ENCODE measurements around the gene KDM2A. TPM values are rescaled to one million over a fixed set of nuclear protein-coding genes. Genes with fewer than 3 reads are reported as not detected.

The KDM2A gene
- total and polyA plus RNA-seq, 2 donors (not counting 1 experiment from before 2014, with no cell fraction given), result 132 to 229 TPM

GRCh38 chr11:67083786-67084366, 35.2 kb upstream of the KDM2A start:
- Histone ChIP-seq H3K36me3 (replicated peaks in 1 of 2; ENCODE audit: control extremely low read depth in 1 of 2, control insufficient read depth in 1 of 2, extremely low read depth in 1 of 2, insufficient read depth in 2 of 2, low read length in 1 of 2) (no peaks in the 10 kb centered on the region), H3K4me1 (ENCODE audit: control insufficient read depth in 2 of 2, insufficient read depth in 2 of 2, low read length in 2 of 2) (peaks cover 11 to 12% of the 10 kb centered on the region in 2 donors), H3K4me2 (replicated peaks; ENCODE audit: low read depth, low read length, poor library complexity, severe bottlenecking) (no peak overlapping the region), H3K27ac (ENCODE audit: low read length in 2 of 2) (no peak overlapping the region), H3K9ac (ENCODE audit: low read length) (no peak overlapping the region), H3K27me3 (replicated peaks in 1 of 4; ENCODE audit: control extremely low read depth in 1 of 4, control insufficient read depth in 3 of 4, insufficient read depth in 4 of 4, low read length in 3 of 4) (peaks cover 0 to 6% (median 0%) of the 10 kb centered on the region in 4 experiments), H3K79me2 (ENCODE audit: control insufficient read depth, insufficient read depth, low read length) (no peaks in the 10 kb centered on the region), H4K20me1 (ENCODE audit: control insufficient read depth, insufficient read depth, low read length, poor library complexity, severe bottlenecking) (no peaks in the 10 kb centered on the region), H2AFZ (ENCODE audit: insufficient read depth, low read depth, low read length, poor library complexity, severe bottlenecking) (no peak overlapping the region), H3K9me3 (ENCODE audit: control extremely low read depth in 1 of 3, control insufficient read depth in 2 of 3, insufficient read depth in 1 of 3, low read length in 2 of 3) (no peaks in the 10 kb centered on the region), H3K4me3 (ENCODE audit: control extremely low read depth in 1 of 5, extremely low read depth in 1 of 5, insufficient read depth in 1 of 5, low read depth in 2 of 5, low read length in 4 of 5) (no peak overlapping the region)
- POLR2A ChIA-PET, result no interaction called here
- Mint-ChIP-seq H3K9me3 (ENCODE audit: insufficient read depth) (no peaks in the 10 kb centered on the region), H3K4me1 (peaks cover 13% of the 10 kb centered on the region), H3K27ac (no peak overlapping the region), H3K4me3 (no peak overlapping the region), H3K27me3 (peaks cover 9% of the 10 kb centered on the region)
- no peak for ATAC-seq (ENCODE audit: low read depth)
- intact Hi-C loops (cut with micrococcal nuclease), result no loop called here
- no peak for TF ChIP-seq EZH2 (IDR thresholded peaks at IDR 0.05; ENCODE audit: borderline replicate concordance, insufficient read depth, low read depth, low read length, poor library complexity, severe bottlenecking)
- TF ChIP-seq, protein P1, sequence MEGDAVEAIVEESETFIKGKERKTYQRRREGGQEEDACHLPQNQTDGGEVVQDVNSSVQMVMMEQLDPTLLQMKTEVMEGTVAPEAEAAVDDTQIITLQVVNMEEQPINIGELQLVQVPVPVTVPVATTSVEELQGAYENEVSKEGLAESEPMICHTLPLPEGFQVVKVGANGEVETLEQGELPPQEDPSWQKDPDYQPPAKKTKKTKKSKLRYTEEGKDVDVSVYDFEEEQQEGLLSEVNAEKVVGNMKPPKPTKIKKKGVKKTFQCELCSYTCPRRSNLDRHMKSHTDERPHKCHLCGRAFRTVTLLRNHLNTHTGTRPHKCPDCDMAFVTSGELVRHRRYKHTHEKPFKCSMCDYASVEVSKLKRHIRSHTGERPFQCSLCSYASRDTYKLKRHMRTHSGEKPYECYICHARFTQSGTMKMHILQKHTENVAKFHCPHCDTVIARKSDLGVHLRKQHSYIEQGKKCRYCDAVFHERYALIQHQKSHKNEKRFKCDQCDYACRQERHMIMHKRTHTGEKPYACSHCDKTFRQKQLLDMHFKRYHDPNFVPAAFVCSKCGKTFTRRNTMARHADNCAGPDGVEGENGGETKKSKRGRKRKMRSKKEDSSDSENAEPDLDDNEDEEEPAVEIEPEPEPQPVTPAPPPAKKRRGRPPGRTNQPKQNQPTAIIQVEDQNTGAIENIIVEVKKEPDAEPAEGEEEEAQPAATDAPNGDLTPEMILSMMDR (IDR thresholded peaks at IDR 0.05), result no peak
- WGBS (ENCODE audit: insufficient coverage), result 89% methylated on average over 5 of the region's 8 CpGs
- no peak for DNase-seq
- CTCF ChIA-PET, result interaction anchor here (0.6 to 1.2 kb wide), 6 partner anchors 10 to 262 kb away, joined by 3 read pairs; no protein-coding TSS in a partner anchor

- Histone ChIP-seq H3K4me3 (ENCODE audit: control extremely low read depth in 1 of 5, extremely low read depth in 1 of 5, insufficient read depth in 1 of 5, low read depth in 2 of 5, low read length in 4 of 5) (no peak overlapping the region), H3K79me2 (ENCODE audit: control insufficient read depth, insufficient read depth, low read length) (no peaks in the 10 kb centered on the region), H3K27ac (ENCODE audit: low read length in 2 of 2) (no peak overlapping the region), H3K9ac (ENCODE audit: low read length) (no peak overlapping the region), H3K9me3 (ENCODE audit: control extremely low read depth in 1 of 3, control insufficient read depth in 2 of 3, insufficient read depth in 1 of 3, low read length in 2 of 3) (no peaks in the 10 kb centered on the region), H2AFZ (ENCODE audit: insufficient read depth, low read depth, low read length, poor library complexity, severe bottlenecking) (no peak overlapping the region), H4K20me1 (ENCODE audit: control insufficient read depth, insufficient read depth, low read length, poor library complexity, severe bottlenecking) (no peaks in the 10 kb centered on the region), H3K36me3 (replicated peaks in 1 of 2; ENCODE audit: control extremely low read depth in 1 of 2, control insufficient read depth in 1 of 2, extremely low read depth in 1 of 2, insufficient read depth in 2 of 2, low read length in 1 of 2) (no peaks in the 10 kb centered on the region), H3K4me2 (replicated peaks; ENCODE audit: low read depth, low read length, poor library complexity, severe bottlenecking) (no peak overlapping the region), H3K4me1 (ENCODE audit: control insufficient read depth in 2 of 2, insufficient read depth in 2 of 2, low read length in 2 of 2) (peaks cover 11 to 12% of the 10 kb centered on the region in 2 donors), H3K27me3 (replicated peaks in 1 of 4; ENCODE audit: control extremely low read depth in 1 of 4, control insufficient read depth in 3 of 4, insufficient read depth in 4 of 4, low read length in 3 of 4) (peaks cover 0 to 6% (median 0%) of the 10 kb centered on the region in 4 experiments)
- H3K27me3 Mint-ChIP-seq, result peaks cover 6% of the 10 kb centered on the region
- CTCF ChIA-PET, result no interaction called here
- peaks cover 13% of the 10 kb centered on the region for H3K4me1 Mint-ChIP-seq
- H3K27ac Mint-ChIP-seq, result no peak overlapping the region
- TF ChIP-seq, protein P1 (IDR thresholded peaks at IDR 0.05), result no peak
- POLR2A ChIA-PET, result no interaction called here
- ATAC-seq (ENCODE audit: low read depth), result no peak
- intact Hi-C loops (cut with micrococcal nuclease), result no loop called here
- H3K9me3 Mint-ChIP-seq (ENCODE audit: insufficient read depth), result no peaks in the 10 kb centered on the region
- H3K4me3 Mint-ChIP-seq, result no peak overlapping the region
- 69% methylated on average over 1 of the region's 5 CpGs for WGBS (ENCODE audit: insufficient coverage)
- DNase-seq, result no peak
These were observed 33.4 kb upstream of the KDM2A start for GRCh38 chr11:67085617-67086016.

Data from B cell (primary cell).